ENCODE data around the gene ZDHHC12.

ZDHHC12 gene

GRCh38 chr9:128688501-128689292, 35.2 kb downstream of the ZDHHC12 start, which contains the start of gene SET:
Gene SET (plus strand): TSS chr9:128689222. CDS start chr9:128689583, 361 bp downstream.
- TF ChIP-seq CTCF (IDR thresholded peaks at IDR 0.05; ENCODE audit: low read depth, low read length), result no peak
- H3K4me3 ChIP-seq (replicated peaks in 1 of 2; ENCODE audit: low read depth in 2 of 2, low read length in 2 of 2), result peak within 1 kb of the TSS; percentile 88 to 89
- peak; percentile 89 to 96 for DNase-seq (ENCODE audit: low read depth in 2 of 2)

GRCh38 chr9:128687453-128687852, 36.5 kb downstream of the ZDHHC12 start:
- no peak overlapping the region for H3K4me3 ChIP-seq (replicated peaks in 1 of 2; ENCODE audit: low read depth in 2 of 2, low read length in 2 of 2)
- TF ChIP-seq CTCF (IDR thresholded peaks at IDR 0.05; ENCODE audit: low read depth, low read length), result no peak
- DNase-seq (ENCODE audit: low read depth in 2 of 2), result no peak

GRCh38 chr9:128685636-128686489, 38.1 kb downstream of the ZDHHC12 start:
- H3K4me3 ChIP-seq (replicated peaks in 1 of 2; ENCODE audit: low read depth in 2 of 2, low read length in 2 of 2), result no peak overlapping the region

GRCh38 chr9:128684325-128685199, 39.4 kb downstream of the ZDHHC12 start:
- H3K4me3 ChIP-seq (replicated peaks in 1 of 2; ENCODE audit: low read depth in 2 of 2, low read length in 2 of 2), result peak overlapping the region; percentile 58 to 69
- peak; percentile 77 to 78 for DNase-seq (ENCODE audit: low read depth in 2 of 2)
- TF ChIP-seq CTCF (IDR thresholded peaks at IDR 0.05; ENCODE audit: low read depth, low read length), result no peak

More at GRCh38 chr9:128685636-128686489, 38.1 kb downstream of the ZDHHC12 start:
- DNase-seq (ENCODE audit: low read depth in 2 of 2), result peak in 1 of 2 donors; percentile 22
- no peak for TF ChIP-seq CTCF (IDR thresholded peaks at IDR 0.05; ENCODE audit: low read depth, low read length)

GRCh38 chr9:128684065-128684324, 39.9 kb downstream of the ZDHHC12 start:
- DNase-seq (ENCODE audit: low read depth in 2 of 2), result no peak
- H3K4me3 ChIP-seq (replicated peaks in 1 of 2; ENCODE audit: low read depth in 2 of 2, low read length in 2 of 2), result peak overlapping the region; percentile 58 to 69

More at GRCh38 chr9:128684065-128684324, 39.9 kb downstream of the ZDHHC12 start:
- TF ChIP-seq CTCF (IDR thresholded peaks at IDR 0.05; ENCODE audit: low read depth, low read length), result no peak

Data from cardiac fibroblast (primary cell).